Sigmoid colon (tissue), 4 donors: ENCODE measurements around the gene ZNF768.
A peak's percentile ranks its signal among the peaks of the same experiment; 100 is the strongest.

Experiments used
- EP300 ChIP-seq, 4 donors: sonication (generic); formaldehyde crosslinking; IDR thresholded peaks; one replicate each; pipeline ENCODE4 v1.6.1; 2017; ENCODE audit warnings: antibody characterized with exemption in 4 of 4
- POLR2A ChIP-seq, 2 donors: fragments of 450-650 bp; IDR thresholded peaks; one replicate each; pipeline ENCODE4 v1.6.1; 2016; ENCODE audit warnings: antibody characterized with exemption in 2 of 2, mild to moderate bottlenecking in 2 of 2, moderate library complexity in 2 of 2
- TF ChIP-seq, protein P1 (sequence below), 4 experiments: fragments of 450-650 bp in 3 of 4; fragments of 200-600 bp in 1 of 4; IDR thresholded peaks; one replicate each; pipeline ENCODE4 v1.5.1; 2016 to 2019; ENCODE audit warnings: antibody characterized with exemption in 4 of 4, mild to moderate bottlenecking in 3 of 4, moderate library complexity in 2 of 4

DNA sequence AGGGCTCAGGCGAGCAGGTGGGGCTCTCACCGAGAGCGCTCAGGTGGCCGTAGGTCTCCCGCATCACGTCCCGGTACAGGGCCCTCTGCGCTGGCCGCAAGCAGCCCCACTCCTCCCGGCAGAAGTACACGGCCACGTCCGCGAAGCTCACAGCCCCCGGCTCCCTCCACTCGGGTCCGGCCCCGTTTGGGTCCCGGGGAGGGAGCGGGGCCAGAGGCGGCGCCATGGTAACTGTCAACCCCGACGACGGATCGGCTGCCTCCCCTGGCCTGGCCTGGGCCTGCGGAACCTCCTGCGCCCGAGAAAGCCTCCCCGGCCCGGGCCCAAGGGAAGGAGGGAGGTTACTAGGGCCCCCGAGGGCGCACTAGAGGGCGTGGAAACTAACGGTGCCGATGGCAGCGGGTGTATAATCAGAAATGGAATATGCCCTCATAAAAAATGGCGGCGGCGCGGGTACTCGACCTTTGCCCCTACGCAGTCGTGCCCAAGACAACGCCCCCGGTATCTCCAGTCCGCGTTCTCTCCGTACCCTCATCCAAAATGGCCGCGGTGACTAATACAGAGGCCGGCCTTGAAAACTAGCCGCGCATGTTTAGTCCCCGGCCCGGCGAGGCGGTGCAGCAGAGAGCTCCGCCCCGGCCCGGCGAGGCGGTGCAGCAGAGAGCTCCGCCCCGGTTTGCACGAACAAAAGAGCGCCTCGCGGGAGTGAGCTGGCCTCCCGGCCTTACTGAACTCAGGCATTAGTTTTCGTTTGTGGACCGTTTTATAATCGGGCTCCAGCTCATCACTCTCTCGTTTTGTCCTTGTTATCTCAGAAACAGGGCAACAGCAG lies 31.8 kb upstream of the ZNF768 start, which contains the start of gene ZNF764:
- peak in 1 of 2 donors; percentile 22 for TF ChIP-seq POLR2A (IDR thresholded peaks at IDR 0.05)
- TF ChIP-seq EP300 (IDR thresholded peaks at IDR 0.05), result no peak
- TF ChIP-seq, protein P1, sequence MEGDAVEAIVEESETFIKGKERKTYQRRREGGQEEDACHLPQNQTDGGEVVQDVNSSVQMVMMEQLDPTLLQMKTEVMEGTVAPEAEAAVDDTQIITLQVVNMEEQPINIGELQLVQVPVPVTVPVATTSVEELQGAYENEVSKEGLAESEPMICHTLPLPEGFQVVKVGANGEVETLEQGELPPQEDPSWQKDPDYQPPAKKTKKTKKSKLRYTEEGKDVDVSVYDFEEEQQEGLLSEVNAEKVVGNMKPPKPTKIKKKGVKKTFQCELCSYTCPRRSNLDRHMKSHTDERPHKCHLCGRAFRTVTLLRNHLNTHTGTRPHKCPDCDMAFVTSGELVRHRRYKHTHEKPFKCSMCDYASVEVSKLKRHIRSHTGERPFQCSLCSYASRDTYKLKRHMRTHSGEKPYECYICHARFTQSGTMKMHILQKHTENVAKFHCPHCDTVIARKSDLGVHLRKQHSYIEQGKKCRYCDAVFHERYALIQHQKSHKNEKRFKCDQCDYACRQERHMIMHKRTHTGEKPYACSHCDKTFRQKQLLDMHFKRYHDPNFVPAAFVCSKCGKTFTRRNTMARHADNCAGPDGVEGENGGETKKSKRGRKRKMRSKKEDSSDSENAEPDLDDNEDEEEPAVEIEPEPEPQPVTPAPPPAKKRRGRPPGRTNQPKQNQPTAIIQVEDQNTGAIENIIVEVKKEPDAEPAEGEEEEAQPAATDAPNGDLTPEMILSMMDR (IDR thresholded peaks at IDR 0.05), result no peak
